GM19351 (cell line): ENCODE measurements around the gene DLX3.
"Not testable (repeated sequence)": the region's sequence is repeated elsewhere in the genome, so short reads cannot be mapped to it uniquely, and the experiment has no call there.

Experiments
- ATAC-seq: cut with Tn5 transposase; IDR thresholded peaks from one replicate; pipeline ENCODE4 v1.9.1; 2021; ENCODE audit warnings: mild to moderate bottlenecking, moderate library complexity; ENCODE audit not compliant: unreplicated experiment

Gene DLX3

GRCh38 chr17:49995055-49995738 is at the start of gene DLX3:
TSS of gene DLX3 (minus strand) at chr17:49995224. CDS start at chr17:49994998, 226 bp downstream.
- ATAC-seq, result no peak

- ATAC-seq, result no peak
Measured at GRCh38 chr17:50044483-50044882, 49.5 kb upstream of the DLX3 start.

GRCh38 chr17:50043290-50044148 is 48.5 kb upstream of the DLX3 start:
- ATAC-seq, result no peak

GRCh38 chr17:50042211-50042610 is 47.2 kb upstream of the DLX3 start:
- ATAC-seq, result no peak

GRCh38 chr17:50040496-50040895 is 45.5 kb upstream of the DLX3 start:
- not testable (repeated sequence) for ATAC-seq

- ATAC-seq, result no peak
Measured at GRCh38 chr17:50039058-50039457, 44.0 kb upstream of the DLX3 start.

GRCh38 chr17:50037321-50038107 is 42.5 kb upstream of the DLX3 start:
- no peak for ATAC-seq

GRCh38 chr17:50036455-50037261 is 41.6 kb upstream of the DLX3 start:
- ATAC-seq, result no peak

- ATAC-seq, result no peak
Measured at GRCh38 chr17:50035945-50036344, 40.9 kb upstream of the DLX3 start.

GRCh38 chr17:50035421-50035879 is 40.4 kb upstream of the DLX3 start:
- ATAC-seq, result no peak

GRCh38 chr17:50034498-50035364 is 39.7 kb upstream of the DLX3 start:
- ATAC-seq, result no peak

GRCh38 chr17:50033316-50033715 is 38.3 kb upstream of the DLX3 start:
- no peak for ATAC-seq

GRCh38 chr17:50029185-50029584 is 34.2 kb upstream of the DLX3 start:
- no peak for ATAC-seq

- ATAC-seq, result no peak
Measured at GRCh38 chr17:50028736-50029120, 33.7 kb upstream of the DLX3 start.

- no peak for ATAC-seq
Measured at GRCh38 chr17:50027881-50028735, 33.1 kb upstream of the DLX3 start.

GRCh38 chr17:50027172-50027880 is 32.3 kb upstream of the DLX3 start:
- ATAC-seq, result no peak

- no peak for ATAC-seq
Measured at GRCh38 chr17:50026837-50027171, 31.8 kb upstream of the DLX3 start.

- ATAC-seq, result no peak
Measured at GRCh38 chr17:50026046-50026675, 31.1 kb upstream of the DLX3 start.
